ENCODE data around the gene FAM136A. TPM values are rescaled to one million over a fixed set of nuclear protein-coding genes. Genes with fewer than 3 reads are reported as not detected.
A peak's percentile ranks its signal among the peaks of the same experiment; 100 is the strongest.
"Not testable (repeated sequence)": the region's sequence is repeated elsewhere in the genome, so short reads cannot be mapped to it uniquely, and the experiment has no call there.

FAM136A gene
- total and polyA plus RNA-seq, 5 experiments from 2014 or later: 38.9 to 45.3 (median 43.2) TPM

- no peak for ATAC-seq
- Mint-ChIP-seq H3K27me3 (peaks cover 0 to 10% (median 7%) of the 10 kb centered on the region in 5 donors), H3K4me1 (no peaks in the 10 kb centered on the region), H3K9me3 (no peaks in the 10 kb centered on the region), H3K4me3 (no peak overlapping the region), H3K36me3 (no peaks in the 10 kb centered on the region), H3K27ac (no peak overlapping the region)
- DNase-seq: no peak
- POLR2A ChIA-PET: no interaction called here
Observed at GRCh38 chr2:70322518-70322917, 20.7 kb upstream of the FAM136A start.

GRCh38 chr2:70321370-70321769, 19.5 kb upstream of the FAM136A start:
- POLR2A ChIA-PET: no interaction called here
- H3K9me3 Mint-ChIP-seq: no peaks in the 10 kb centered on the region
- H3K27ac Mint-ChIP-seq: peak overlapping the region in 1 of 10 donors; percentile 33

GRCh38 chr2:70314640-70315039, 12.8 kb upstream of the FAM136A start:
- no peaks in the 10 kb centered on the region for H3K36me3 Mint-ChIP-seq
- POLR2A ChIA-PET: no interaction called here
- peaks cover 0 to 8% (median 0%) of the 10 kb centered on the region in 5 donors for H3K27me3 Mint-ChIP-seq
- ATAC-seq: no peak
- no peak overlapping the region for H3K27ac Mint-ChIP-seq
- H3K9me3 Mint-ChIP-seq: no peaks in the 10 kb centered on the region
- no peak overlapping the region for H3K4me3 Mint-ChIP-seq
- H3K4me1 Mint-ChIP-seq: no peaks in the 10 kb centered on the region
- DNase-seq: no peak

More at GRCh38 chr2:70321370-70321769, 19.5 kb upstream of the FAM136A start:
- peaks cover 0 to 10% (median 7%) of the 10 kb centered on the region in 5 donors for H3K27me3 Mint-ChIP-seq
- no peak for DNase-seq
- no peaks in the 10 kb centered on the region for H3K4me1 Mint-ChIP-seq
- no peak for ATAC-seq
- H3K36me3 Mint-ChIP-seq: no peaks in the 10 kb centered on the region
- no peak overlapping the region for H3K4me3 Mint-ChIP-seq

- Mint-ChIP-seq H3K9me3 (no peaks in the 10 kb centered on the region), H3K4me3 (no peak overlapping the region), H3K27ac (no peak overlapping the region), H3K36me3 (no peaks in the 10 kb centered on the region), H3K27me3 (peaks cover 0 to 9% (median 0%) of the 10 kb centered on the region in 5 donors), H3K4me1 (no peaks in the 10 kb centered on the region)
- ATAC-seq (no peak), DNase-seq (no peak)
- POLR2A ChIA-PET: interaction anchor here (0.7 kb wide), 1 partner anchor 1000 kb away, joined by 3 read pairs; no protein-coding TSS in a partner anchor
Observed at GRCh38 chr2:70312560-70312959, 10.7 kb upstream of the FAM136A start.

GRCh38 chr2:70310899-70311298, 9.0 kb upstream of the FAM136A start:
- no peak overlapping the region for H3K4me3 Mint-ChIP-seq
- no peak overlapping the region for H3K27ac Mint-ChIP-seq

GRCh38 chr2:70305531-70305930, 3.7 kb upstream of the FAM136A start:
- ATAC-seq (no peak), DNase-seq (no peak)
- Mint-ChIP-seq H3K4me1 (peaks cover 14 to 17% (median 16%) of the 10 kb centered on the region in 4 donors), H3K36me3 (peaks cover 0 to 4% (median 0%) of the 10 kb centered on the region in 3 donors), H3K27ac (no peak overlapping the region), H3K27me3 (peaks cover 0 to 5% (median 0%) of the 10 kb centered on the region in 5 donors), H3K9me3 (no peaks in the 10 kb centered on the region), H3K4me3 (no peak overlapping the region)
- POLR2A ChIA-PET: interaction anchor here (0.7 kb wide), 1 partner anchor 115 kb away, joined by 6 read pairs; the partner anchor contains the start of gene C2orf42

More at GRCh38 chr2:70310899-70311298, 9.0 kb upstream of the FAM136A start:
- DNase-seq (no peak), ATAC-seq (no peak)
- no peaks in the 10 kb centered on the region for H3K4me1 Mint-ChIP-seq
- H3K27me3 Mint-ChIP-seq: peaks cover 0 to 9% (median 0%) of the 10 kb centered on the region in 5 donors
- no peaks in the 10 kb centered on the region for H3K36me3 Mint-ChIP-seq
- H3K9me3 Mint-ChIP-seq: no peaks in the 10 kb centered on the region
- POLR2A ChIA-PET: no interaction called here

GRCh38 chr2:70304498-70304897, 2.6 kb upstream of the FAM136A start:
- POLR2A ChIA-PET: interaction anchor here (1.4 to 4.3 kb wide), 4 partner anchors 11 to 391 kb away, joined by 3 to 45 read pairs (median 6); partner anchors contain the start of genes PCYOX1 and SNRPG
- Mint-ChIP-seq H3K27ac (peak overlapping the region in 1 of 10 donors; percentile 12), H3K9me3 (no peaks in the 10 kb centered on the region), H3K4me1 (peaks cover 16 to 21% (median 18%) of the 10 kb centered on the region in 4 donors), H3K4me3 (no peak overlapping the region), H3K27me3 (peaks cover 0 to 2% (median 0%) of the 10 kb centered on the region in 5 donors), H3K36me3 (peaks cover 0 to 13% (median 0%) of the 10 kb centered on the region in 3 donors)
- ATAC-seq (no peak), DNase-seq (no peak)

GRCh38 chr2:70303186-70303585, 1.3 kb upstream of the FAM136A start:
- H3K4me3 Mint-ChIP-seq: peak overlapping the region in 2 of 10 donors; percentile 11 to 53
- POLR2A ChIA-PET: interaction anchor here (0.7 to 4.3 kb wide), 5 partner anchors 10 to 820 kb away, joined by 3 to 45 read pairs (median 5); partner anchors contain the start of gene SNRPG
- peak overlapping the region in 1 of 10 donors; percentile 28 for H3K27ac Mint-ChIP-seq

GRCh38 chr2:70302195-70302546, 304 bp upstream of the FAM136A start:
- not testable (repeated sequence) for H3K9me3 Mint-ChIP-seq, ATAC-seq

More at GRCh38 chr2:70303186-70303585, 1.3 kb upstream of the FAM136A start:
- Mint-ChIP-seq H3K36me3 (peaks cover 6 to 22% (median 6%) of the 10 kb centered on the region in 3 donors), H3K9me3 (no peaks in the 10 kb centered on the region), H3K4me1 (peaks cover 20 to 27% (median 24%) of the 10 kb centered on the region in 4 donors), H3K27me3 (no peaks in the 10 kb centered on the region)
- ATAC-seq (no peak), DNase-seq (no peak)

GRCh38 chr2:70300771-70301343, 1.0 kb downstream of the FAM136A start:
- H3K27ac Mint-ChIP-seq: peak overlapping the region; percentile 22 to 96 (median 93)
- H3K4me3 Mint-ChIP-seq: peak overlapping the region; percentile 85 to 93 (median 90)
- POLR2A ChIA-PET: interaction anchor here (0.8 to 4.3 kb wide), 5 partner anchors 7 to 472 kb away, joined by 3 to 45 read pairs (median 6); partner anchors contain the start of genes MXD1 and SNRPG
- peaks cover 6 to 40% (median 13%) of the 10 kb centered on the region in 3 donors for H3K36me3 Mint-ChIP-seq
- peaks cover 20 to 31% (median 24%) of the 10 kb centered on the region in 4 donors for H3K4me1 Mint-ChIP-seq
- H3K27me3 Mint-ChIP-seq: no peaks in the 10 kb centered on the region
- DNase-seq (no peak), ATAC-seq (no peak)
- no peaks in the 10 kb centered on the region for H3K9me3 Mint-ChIP-seq

More at GRCh38 chr2:70302195-70302546, 304 bp upstream of the FAM136A start:
- peaks cover 6 to 32% (median 8%) of the 10 kb centered on the region in 3 donors for H3K36me3 Mint-ChIP-seq
- peak overlapping the region in 9 of 10 donors; percentile 85 to 93 (median 90) for H3K4me3 Mint-ChIP-seq
- peaks cover 20 to 28% (median 24%) of the 10 kb centered on the region in 4 donors for H3K4me1 Mint-ChIP-seq
- peak overlapping the region in 3 of 10 donors; percentile 89 to 96 (median 93) for H3K27ac Mint-ChIP-seq
- not testable (repeated sequence) for DNase-seq, H3K27me3 Mint-ChIP-seq
- POLR2A ChIA-PET: interaction anchor here (0.8 to 4.3 kb wide), 10 partner anchors 9 to 390 kb away, joined by 3 to 45 read pairs (median 5); partner anchors contain the start of genes C2orf42, MXD1, PCYOX1 and SNRPG

GRCh38 chr2:70297828-70298227, 4.0 kb downstream of the FAM136A start:
- ATAC-seq, DNase-seq, H3K4me3 Mint-ChIP-seq, H3K27me3 Mint-ChIP-seq, H3K9me3 Mint-ChIP-seq, POLR2A ChIA-PET: not testable (repeated sequence)
- peaks cover 6 to 40% (median 13%) of the 10 kb centered on the region in 3 donors for H3K36me3 Mint-ChIP-seq
- H3K4me1 Mint-ChIP-seq: peaks cover 13 to 26% (median 21%) of the 10 kb centered on the region in 4 donors
- peak overlapping the region in 4 of 10 donors; percentile 4 to 47 (median 12) for H3K27ac Mint-ChIP-seq

GRCh38 chr2:70283500-70284191, 18.2 kb downstream of the FAM136A start:
- Mint-ChIP-seq H3K27ac (peak overlapping the region in 8 of 10 donors; percentile 27 to 81 (median 64)), H3K36me3 (peaks cover 0 to 94% (median 25%) of the 10 kb centered on the region in 3 donors), H3K4me3 (peak overlapping the region in 1 of 10 donors; percentile 45), H3K4me1 (peaks cover 15 to 54% (median 50%) of the 10 kb centered on the region in 4 donors), H3K27me3 (no peaks in the 10 kb centered on the region), H3K9me3 (no peaks in the 10 kb centered on the region)
- POLR2A ChIA-PET: interaction anchor here (0.7 to 2.7 kb wide), 2 partner anchors 10 to 139 kb away, joined by 3 to 17 read pairs; partner anchors contain the start of gene SNRPG
- ATAC-seq (no peak), DNase-seq (no peak)
